Keratinocyte (primary cell): ENCODE measurements around the gene ZMYM2. TPM values are rescaled to one million over a fixed set of nuclear protein-coding genes. Genes with fewer than 3 reads are reported as not detected.

Experiments
- DNase-seq: peaks from one replicate; pipeline ENCODE4 v3.0.0-alpha.2; 2011; ENCODE audit warnings: low read depth, missing footprints, low spot score
- FAIRE-seq: peaks from 2 replicates; lab custom pipeline; 2011; peaks lifted over from hg19 to GRCh38; lab: Jason Lieb, UNC
- H2AFZ ChIP-seq: 2 replicates; pipeline ENCODE4 v1.6.0; 2012; ENCODE audit warnings: low read length, control low read depth, inconsistent platforms; ENCODE audit not compliant: control insufficient read depth
- H3K27ac ChIP-seq: 2 replicates; pipeline ENCODE4 v1.5.1; 2011; ENCODE audit warnings: low read length; ENCODE audit not compliant: control insufficient read depth, insufficient read depth
- H3K27me3 ChIP-seq: 3 replicates; pipeline ENCODE4 v1.6.0; 2011; ENCODE audit warnings: low read length; ENCODE audit not compliant: control insufficient read depth, insufficient read depth; ENCODE audit errors: extremely low read depth
- H3K36me3 ChIP-seq, 2 experiments: 2 replicates in 1 of 2; 3 replicates in 1 of 2; pipeline ENCODE4 v1.5.1; 2011; ENCODE audit warnings: low read length in 2 of 2, mild to moderate bottlenecking in 1 of 2; ENCODE audit not compliant: control insufficient read depth in 2 of 2, insufficient read depth in 2 of 2; ENCODE audit errors: extremely low read depth in 1 of 2
- H3K4me1 ChIP-seq: 3 replicates; pipeline ENCODE4 v1.5.1; 2011; ENCODE audit warnings: low read length; ENCODE audit not compliant: control insufficient read depth, insufficient read depth; ENCODE audit errors: extremely low read depth
- H3K4me2 ChIP-seq: 3 replicates; pipeline ENCODE4 v1.6.0; 2011; ENCODE audit warnings: low read depth, low read length; ENCODE audit not compliant: control insufficient read depth, insufficient read depth; ENCODE audit errors: extremely low read depth
- H3K4me3 ChIP-seq, 3 experiments: fragments of 200-600 bp in 1 of 3; sonication (generic) in 1 of 3; 2 replicates in 2 of 3; 3 replicates in 1 of 3; pipeline ENCODE4 v1.5.1; 2011 to 2016; ENCODE audit warnings: low read length in 3 of 3, mild to moderate bottlenecking in 3 of 3, control low read depth in 2 of 3, inconsistent platforms in 1 of 3, low read depth in 1 of 3, mixed read lengths in 1 of 3, mixed run types in 1 of 3, moderate library complexity in 1 of 3; ENCODE audit not compliant: control insufficient read depth in 2 of 3, insufficient read depth in 2 of 3; ENCODE audit errors: extremely low read depth in 1 of 3
- H3K79me2 ChIP-seq: 2 replicates; pipeline ENCODE4 v1.6.0; 2012; ENCODE audit warnings: low read length; ENCODE audit not compliant: control insufficient read depth, insufficient read depth
- H3K9ac ChIP-seq: 3 replicates; pipeline ENCODE4 v1.6.0; 2011; ENCODE audit warnings: low read length; ENCODE audit not compliant: control insufficient read depth, insufficient read depth; ENCODE audit errors: extremely low read depth
- H3K9me1 ChIP-seq: 3 replicates; pipeline ENCODE4 v1.6.0; 2011; ENCODE audit warnings: low read length; ENCODE audit not compliant: control insufficient read depth, insufficient read depth; ENCODE audit errors: extremely low read depth
- H3K9me3 ChIP-seq: 2 replicates; pipeline ENCODE4 v1.5.1; 2012; ENCODE audit warnings: low read depth, low read length; ENCODE audit not compliant: control insufficient read depth
- H4K20me1 ChIP-seq: 3 replicates; pipeline ENCODE4 v1.6.0; 2011; ENCODE audit warnings: low read length; ENCODE audit not compliant: control insufficient read depth, insufficient read depth; ENCODE audit errors: extremely low read depth
- EZH2 ChIP-seq: IDR thresholded peaks from one replicate; pipeline ENCODE4 v1.6.1; 2012; ENCODE audit warnings: inconsistent platforms, mild to moderate bottlenecking, low read length, moderate library complexity
- dilution Hi-C: fragments of 300-500 bp; cut with MboI; formaldehyde crosslinking; loops from one replicate; pipeline ENCODE4 v1.7.0; 2020; ENCODE audit warnings: low sequenced_read_pairs; ENCODE audit not compliant: extremely low pct_ligation_motif_present
- polyA plus RNA-seq, 5 experiments: library from polyadenylated mRNA; depleted of rRNA in 3 of 5; stranded (reverse) in 3 of 5; stranded (forward) in 1 of 5; unstranded in 1 of 5; fragments of >200 nt; gene quantifications; 1 replicate in 1 of 5; 2 replicates in 3 of 5; 3 replicates in 1 of 5; pipeline versions ENCODE4 v1.2.1 to v1.2.3, GENCODE V29; 2011 to 2012; ENCODE audit warnings: missing spikeins in 2 of 5, low read depth in 1 of 5, low replicate concordance in 1 of 5
- TF ChIP-seq, protein P1 (sequence below), 3 experiments: IDR thresholded peaks in 1 of 3; conservative IDR thresholded peaks in 1 of 3; optimal IDR thresholded peaks in 1 of 3; 2 replicates in 2 of 3; 3 replicates in 1 of 3; pipeline versions ENCODE3 to v1.5.1; 2011; ENCODE audit warnings: low read length in 3 of 3, mild to moderate bottlenecking in 3 of 3, moderate library complexity in 2 of 3, control low read depth in 1 of 3, inconsistent platforms in 1 of 3; ENCODE audit not compliant: insufficient read depth in 2 of 3; ENCODE audit errors: extremely low read depth in 1 of 3

The ZMYM2 gene
- polyA plus RNA-seq, 1 donor (not counting 4 experiments of a cell fraction or from before 2014, with no cell fraction given), result 51.3 TPM

DNA sequence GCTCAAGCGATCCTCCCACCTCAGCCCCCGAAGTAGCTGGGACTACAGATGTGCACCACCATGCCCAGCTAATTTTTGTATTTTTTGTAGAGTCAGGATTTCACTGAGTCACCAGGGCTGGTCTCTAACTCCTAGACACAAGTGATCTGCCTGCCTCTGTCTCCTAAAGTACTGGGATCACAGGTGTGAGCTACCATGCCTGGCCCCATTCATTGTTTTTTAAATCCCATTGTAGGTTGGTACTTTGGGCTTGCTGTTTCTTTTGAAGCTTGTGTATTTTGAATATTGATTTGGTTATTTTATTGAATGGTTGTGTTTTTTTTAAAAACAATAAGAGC, 26.7 kb downstream of the ZMYM2 start:
- H3K79me2 ChIP-seq, result peaks cover 41% of the 10 kb centered on the region
- H3K4me2 ChIP-seq, result no peak overlapping the region
- DNase-seq (no peak), FAIRE-seq (no peak)
- no peaks in the 10 kb centered on the region for H3K27me3 ChIP-seq
- H3K36me3 ChIP-seq, result peaks cover 2 to 6% of the 10 kb centered on the region in 2 experiments
- H3K9me3 ChIP-seq, result no peaks in the 10 kb centered on the region
- peaks cover 11% of the 10 kb centered on the region for H4K20me1 ChIP-seq
- H3K9ac ChIP-seq, result no peak overlapping the region
- no peak overlapping the region for H2AFZ ChIP-seq
- no peak overlapping the region for H3K27ac ChIP-seq
- TF ChIP-seq, protein P1, sequence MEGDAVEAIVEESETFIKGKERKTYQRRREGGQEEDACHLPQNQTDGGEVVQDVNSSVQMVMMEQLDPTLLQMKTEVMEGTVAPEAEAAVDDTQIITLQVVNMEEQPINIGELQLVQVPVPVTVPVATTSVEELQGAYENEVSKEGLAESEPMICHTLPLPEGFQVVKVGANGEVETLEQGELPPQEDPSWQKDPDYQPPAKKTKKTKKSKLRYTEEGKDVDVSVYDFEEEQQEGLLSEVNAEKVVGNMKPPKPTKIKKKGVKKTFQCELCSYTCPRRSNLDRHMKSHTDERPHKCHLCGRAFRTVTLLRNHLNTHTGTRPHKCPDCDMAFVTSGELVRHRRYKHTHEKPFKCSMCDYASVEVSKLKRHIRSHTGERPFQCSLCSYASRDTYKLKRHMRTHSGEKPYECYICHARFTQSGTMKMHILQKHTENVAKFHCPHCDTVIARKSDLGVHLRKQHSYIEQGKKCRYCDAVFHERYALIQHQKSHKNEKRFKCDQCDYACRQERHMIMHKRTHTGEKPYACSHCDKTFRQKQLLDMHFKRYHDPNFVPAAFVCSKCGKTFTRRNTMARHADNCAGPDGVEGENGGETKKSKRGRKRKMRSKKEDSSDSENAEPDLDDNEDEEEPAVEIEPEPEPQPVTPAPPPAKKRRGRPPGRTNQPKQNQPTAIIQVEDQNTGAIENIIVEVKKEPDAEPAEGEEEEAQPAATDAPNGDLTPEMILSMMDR (optimal IDR thresholded peaks at IDR 0.05 in 1 of 3, IDR thresholded peaks at IDR 0.05 in 1 of 3, conservative IDR thresholded peaks at IDR 0.05 in 1 of 3; ENCODE audit: extremely low read depth in 1 of 3, insufficient read depth in 2 of 3, low read length in 3 of 3), result no peak
- no peak for TF ChIP-seq EZH2
- no peaks in the 10 kb centered on the region for H3K4me1 ChIP-seq
- H3K4me3 ChIP-seq, result no peak overlapping the region
- no peaks in the 10 kb centered on the region for H3K9me1 ChIP-seq
- dilution Hi-C loops, result no loop called here

DNA sequence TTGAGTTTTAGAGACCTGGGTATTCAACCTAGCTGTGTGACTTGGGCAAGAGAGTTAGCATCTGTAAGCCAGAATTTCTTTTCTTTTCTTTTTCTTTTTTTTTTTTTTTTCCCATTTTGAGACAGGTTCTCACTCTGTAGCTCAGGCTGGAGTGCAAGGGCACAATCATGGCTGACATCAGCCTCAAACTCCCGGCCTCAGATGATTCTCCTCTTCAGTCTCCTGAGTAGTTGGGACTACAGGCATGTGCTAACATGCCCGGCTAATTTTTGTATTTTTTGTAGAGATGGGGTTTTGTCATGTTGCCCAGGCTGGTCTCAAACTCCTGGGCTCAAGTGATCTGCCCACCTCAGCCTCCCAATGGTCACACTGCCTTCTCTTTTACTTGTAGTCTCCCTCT, 33.0 kb downstream of the ZMYM2 start:
- no peak for FAIRE-seq
- dilution Hi-C loops, result no loop called here
- Histone ChIP-seq H4K20me1 (no peaks in the 10 kb centered on the region), H3K27ac (no peak overlapping the region), H3K4me1 (peaks cover 3% of the 10 kb centered on the region), H3K27me3 (no peaks in the 10 kb centered on the region), H3K9me1 (no peaks in the 10 kb centered on the region), H2AFZ (no peak overlapping the region), H3K9ac (no peak overlapping the region), H3K4me2 (no peak overlapping the region), H3K36me3 (peaks cover 17 to 20% of the 10 kb centered on the region in 2 experiments), H3K4me3 (no peak overlapping the region), H3K79me2 (peaks cover 38% of the 10 kb centered on the region), H3K9me3 (no peaks in the 10 kb centered on the region)
- TF ChIP-seq, protein P1 (optimal IDR thresholded peaks at IDR 0.05 in 1 of 3, IDR thresholded peaks at IDR 0.05 in 1 of 3, conservative IDR thresholded peaks at IDR 0.05 in 1 of 3; ENCODE audit: extremely low read depth in 1 of 3, insufficient read depth in 2 of 3, low read length in 3 of 3), result no peak
- TF ChIP-seq EZH2, result no peak
- no peak for DNase-seq
